Caco-2 (cell line): ENCODE measurements around the gene IQGAP2. TPM values are rescaled to one million over a fixed set of nuclear protein-coding genes. Genes with fewer than 3 reads are reported as not detected.

Experiments used
- BruUV-seq: library from RNA; stranded (reverse); fragments of 400-500 nt; replicated peaks from 2 replicates; lab custom pipeline; 2021; lab: Mats Ljungman, UMichigan
- CTCF ChIA-PET: fragments of 300-600 bp; sonication (Branson Sonifier 250); formaldehyde crosslinking; loops from one replicate; lab custom pipeline; 2022; ENCODE audit warnings: antibody characterized with exemption; lab: Charles Lee
- POLR2A ChIA-PET: fragments of 300-600 bp; sonication (Branson Sonifier 250); formaldehyde crosslinking; loops from one replicate; lab custom pipeline; 2022; ENCODE audit warnings: antibody characterized with exemption; lab: Charles Lee
- DNase-seq, 2 experiments: peaks; one replicate each; pipeline versions ENCODE4 v3.0.0 to v3.0.0-alpha.2; 2020 to 2022
- H3K27me3 ChIP-seq: replicated peaks from 2 replicates; pipeline ENCODE4 v1.6.0; 2011; ENCODE audit warnings: low read length; ENCODE audit not compliant: control insufficient read depth, insufficient read depth
- H3K36me3 ChIP-seq: 2 replicates; pipeline ENCODE4 v1.5.1; 2011; ENCODE audit warnings: low read length; ENCODE audit not compliant: control insufficient read depth, insufficient read depth
- H3K4me1 ChIP-seq: fragments of 250-450 bp; sonication (Bioruptor Pico); 2 replicates; pipeline ENCODE4 v1.5.1; 2020; ENCODE audit warnings: mild to moderate bottlenecking
- H3K4me3 ChIP-seq: 2 replicates; pipeline ENCODE4 v1.5.1; 2011; ENCODE audit warnings: low read depth, mild to moderate bottlenecking, control low read depth, low read length
- H3K9me3 ChIP-seq: fragments of 250-450 bp; sonication (Bioruptor Pico); 2 replicates; pipeline ENCODE4 v1.5.1; 2020; ENCODE audit warnings: mild to moderate bottlenecking, moderate library complexity
- H3K27ac Mint-ChIP-seq: one replicate; pipeline ENCODE4 v1.8.0; 2022; ENCODE audit warnings: mixed read lengths; ENCODE audit not compliant: unreplicated experiment
- H3K27me3 Mint-ChIP-seq: one replicate; pipeline ENCODE4 v1.8.0; 2022; ENCODE audit warnings: mixed read lengths; ENCODE audit not compliant: insufficient read depth, unreplicated experiment
- H3K36me3 Mint-ChIP-seq: one replicate; pipeline ENCODE4 v1.8.0; 2022; ENCODE audit warnings: mild to moderate bottlenecking, mixed read lengths; ENCODE audit not compliant: insufficient read depth, unreplicated experiment
- H3K4me1 Mint-ChIP-seq: one replicate; pipeline ENCODE4 v1.8.0; 2022; ENCODE audit warnings: low read depth, mixed read lengths; ENCODE audit not compliant: unreplicated experiment
- H3K4me3 Mint-ChIP-seq: one replicate; pipeline ENCODE4 v1.8.0; 2022; ENCODE audit warnings: mild to moderate bottlenecking, moderate library complexity, mixed read lengths; ENCODE audit not compliant: unreplicated experiment
- H3K9me3 Mint-ChIP-seq: one replicate; pipeline ENCODE4 v1.8.0; 2022; ENCODE audit warnings: mixed read lengths; ENCODE audit not compliant: unreplicated experiment
- CTCF ChIP-seq, 2 experiments: fragments of 200-600 bp in 1 of 2; IDR thresholded peaks; 1 replicate in 1 of 2; 2 replicates in 1 of 2; pipeline versions ENCODE4 v1.5.1 to v1.8.0; 2011 to 2022; ENCODE audit warnings: antibody characterized with exemption in 1 of 2, control low read depth in 1 of 2, inconsistent platforms in 1 of 2, low read depth in 1 of 2, low read length in 1 of 2, mild to moderate bottlenecking in 1 of 2, moderate library complexity in 1 of 2; ENCODE audit not compliant: insufficient read depth in 1 of 2, severe bottlenecking in 1 of 2, unreplicated experiment in 1 of 2
- intact Hi-C: fragments of 100-400 bp; cut with micrococcal nuclease; formaldehyde crosslinking; loops from one replicate; pipeline ENCODE4 v1.10.0; 2022; ENCODE audit not compliant: unreplicated experiment
- total RNA-seq: library from RNA; stranded (reverse); gene quantifications from 2 replicates; pipeline ENCODE4 v1.2.3, GENCODE V29; 2022

The IQGAP2 gene
- total RNA-seq, 1 experiment from 2014 or later = 89.4 TPM

DNA sequence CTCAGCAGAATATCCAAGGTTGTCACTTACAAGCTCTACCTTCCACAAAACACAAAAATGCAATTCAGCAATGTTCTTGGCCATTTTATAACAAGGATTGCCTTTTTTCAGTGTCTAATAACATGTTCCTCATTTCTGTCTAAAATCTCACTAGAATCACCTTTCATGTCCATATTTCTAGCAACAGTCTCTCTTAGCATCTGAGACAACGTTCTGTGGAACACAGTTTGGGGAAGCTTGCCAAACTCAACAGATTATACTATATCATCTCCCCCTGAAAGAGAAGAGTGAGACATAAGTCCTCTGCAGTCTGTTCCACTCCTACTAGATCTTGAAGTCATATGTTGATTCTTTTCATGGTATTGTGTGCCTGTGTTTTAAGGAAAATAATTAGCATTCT lies 149.5 kb downstream of the IQGAP2 start:
- Mint-ChIP-seq H3K27ac (no peak overlapping the region), H3K36me3 (peaks cover 15% of the 10 kb centered on the region), H3K27me3 (no peaks in the 10 kb centered on the region), H3K4me1 (peaks cover 9% of the 10 kb centered on the region), H3K9me3 (no peaks in the 10 kb centered on the region), H3K4me3 (no peak overlapping the region)
- CTCF ChIA-PET = no interaction called here
- no peaks in the 10 kb centered on the region for H3K36me3 ChIP-seq
- peaks cover 11% of the 10 kb centered on the region; the same call in 1 of the 2 replicates for H3K4me1 ChIP-seq
- no peak for TF ChIP-seq CTCF (IDR thresholded peaks at IDR 0.05; ENCODE audit: insufficient read depth in 1 of 2, low read depth in 1 of 2, low read length in 1 of 2, severe bottlenecking in 1 of 2, unreplicated experiment in 1 of 2)
- POLR2A ChIA-PET = no interaction called here
- intact Hi-C loops = no loop called here
- no peaks in the 10 kb centered on the region for H3K9me3 ChIP-seq
- BruUV-seq = no TSS peak
- DNase-seq = no peak
- H3K27me3 ChIP-seq = no peaks in the 10 kb centered on the region
- no peak overlapping the region for H3K4me3 ChIP-seq

- Histone ChIP-seq H3K36me3 (no peaks in the 10 kb centered on the region), H3K4me3 (no peak overlapping the region), H3K9me3 (no peaks in the 10 kb centered on the region), H3K27me3 (no peaks in the 10 kb centered on the region), H3K4me1 (peaks cover 8% of the 10 kb centered on the region; the same call in 1 of the 2 replicates)
- ChIA-PET CTCF (no interaction called here), POLR2A (no interaction called here)
- Mint-ChIP-seq H3K9me3 (no peaks in the 10 kb centered on the region), H3K36me3 (peaks cover 21% of the 10 kb centered on the region), H3K27me3 (no peaks in the 10 kb centered on the region), H3K4me1 (peaks cover 8% of the 10 kb centered on the region), H3K27ac (no peak overlapping the region), H3K4me3 (no peak overlapping the region)
- intact Hi-C loops = no loop called here
- DNase-seq = no peak
- no TSS peak for BruUV-seq
- no peak for TF ChIP-seq CTCF (IDR thresholded peaks at IDR 0.05; ENCODE audit: insufficient read depth in 1 of 2, low read depth in 1 of 2, low read length in 1 of 2, severe bottlenecking in 1 of 2, unreplicated experiment in 1 of 2)
Observed at GRCh38 chr5:76553251-76553650, 150.2 kb downstream of the IQGAP2 start.

DNA sequence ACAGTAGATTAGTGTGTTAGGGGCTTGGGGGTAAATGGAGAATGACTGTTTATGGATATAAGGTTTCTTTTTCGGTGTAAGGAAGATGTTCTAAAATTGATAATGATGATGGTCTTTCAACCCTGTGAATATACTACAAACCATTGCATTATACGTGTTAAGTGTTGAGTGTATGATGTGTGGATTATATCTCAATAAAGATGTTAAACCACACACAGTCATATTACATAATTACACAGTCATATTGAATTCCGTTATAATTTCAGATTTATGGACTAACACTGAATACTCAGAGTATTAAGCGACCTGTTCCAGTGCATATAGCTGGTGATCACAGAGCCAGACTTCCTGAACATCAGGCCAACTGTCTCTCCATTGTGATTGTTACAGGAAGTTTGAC lies 152.0 kb downstream of the IQGAP2 start:
- BruUV-seq = no TSS peak
- no peaks in the 10 kb centered on the region for H3K4me1 ChIP-seq
- no peaks in the 10 kb centered on the region for H3K27me3 ChIP-seq
- intact Hi-C loops = no loop called here
- TF ChIP-seq CTCF (IDR thresholded peaks at IDR 0.05; ENCODE audit: insufficient read depth in 1 of 2, low read depth in 1 of 2, low read length in 1 of 2, severe bottlenecking in 1 of 2, unreplicated experiment in 1 of 2) = no peak
- Mint-ChIP-seq H3K4me1 (no peaks in the 10 kb centered on the region), H3K27ac (no peak overlapping the region), H3K27me3 (no peaks in the 10 kb centered on the region), H3K36me3 (peaks cover 28% of the 10 kb centered on the region), H3K4me3 (no peak overlapping the region), H3K9me3 (no peaks in the 10 kb centered on the region)
- H3K36me3 ChIP-seq = no peaks in the 10 kb centered on the region
- no peak for DNase-seq
- CTCF ChIA-PET = no interaction called here
- H3K4me3 ChIP-seq = no peak overlapping the region
- POLR2A ChIA-PET = no interaction called here
- H3K9me3 ChIP-seq = no peaks in the 10 kb centered on the region
